ENCODE data around the gene MAP3K14.

The MAP3K14 gene

GRCh38 chr17:45277992-45278391 lies 38.8 kb downstream of the MAP3K14 start:
- H3K36me3 Mint-ChIP-seq, result peaks cover 8% of the 10 kb centered on the region
- no peak for ATAC-seq (ENCODE audit: low read depth)

GRCh38 chr17:45277216-45277849 lies 39.5 kb downstream of the MAP3K14 start:
- H3K4me1 Mint-ChIP-seq, result peaks cover 4% of the 10 kb centered on the region
- H3K27me3 Mint-ChIP-seq, result no peaks in the 10 kb centered on the region
- H3K4me3 Mint-ChIP-seq, result no peak overlapping the region
- H3K9me3 Mint-ChIP-seq, result no peaks in the 10 kb centered on the region
- H3K27ac Mint-ChIP-seq, result peak overlapping the region; percentile 55
- ATAC-seq (ENCODE audit: low read depth) (peak; percentile 100), DNase-seq (ENCODE audit: low spot score in 2 of 2) (peak; percentile 85 to 86)
- H3K36me3 Mint-ChIP-seq, result peaks cover 8% of the 10 kb centered on the region

More at GRCh38 chr17:45277992-45278391, 38.8 kb downstream of the MAP3K14 start:
- no peak for DNase-seq (ENCODE audit: low spot score in 2 of 2)
- no peaks in the 10 kb centered on the region for H3K27me3 Mint-ChIP-seq
- no peaks in the 10 kb centered on the region for H3K9me3 Mint-ChIP-seq
- peak overlapping the region; percentile 55 for H3K27ac Mint-ChIP-seq
- peaks cover 4% of the 10 kb centered on the region for H3K4me1 Mint-ChIP-seq
- no peak overlapping the region for H3K4me3 Mint-ChIP-seq

- H3K27me3 Mint-ChIP-seq, result no peaks in the 10 kb centered on the region
- peaks cover 8% of the 10 kb centered on the region for H3K36me3 Mint-ChIP-seq
- H3K9me3 Mint-ChIP-seq, result no peaks in the 10 kb centered on the region
- ATAC-seq (ENCODE audit: low read depth) (no peak), DNase-seq (ENCODE audit: low spot score in 2 of 2) (no peak)
- H3K4me1 Mint-ChIP-seq, result peaks cover 4% of the 10 kb centered on the region
- no peak overlapping the region for H3K27ac Mint-ChIP-seq
- H3K4me3 Mint-ChIP-seq, result no peak overlapping the region
Measured at GRCh38 chr17:45276031-45276430, 40.8 kb downstream of the MAP3K14 start.

GRCh38 chr17:45274033-45274432 lies 42.8 kb downstream of the MAP3K14 start:
- no peaks in the 10 kb centered on the region for H3K27me3 Mint-ChIP-seq
- no peak overlapping the region for H3K27ac Mint-ChIP-seq
- H3K4me3 Mint-ChIP-seq, result no peak overlapping the region
- DNase-seq (ENCODE audit: low spot score in 2 of 2) (no peak), ATAC-seq (ENCODE audit: low read depth) (no peak)
- H3K36me3 Mint-ChIP-seq, result peaks cover 8% of the 10 kb centered on the region
- H3K9me3 Mint-ChIP-seq, result no peaks in the 10 kb centered on the region
- H3K4me1 Mint-ChIP-seq, result peaks cover 4% of the 10 kb centered on the region

- no peak for ATAC-seq (ENCODE audit: low read depth)
- Mint-ChIP-seq H3K4me1 (peaks cover 4% of the 10 kb centered on the region), H3K9me3 (no peaks in the 10 kb centered on the region), H3K27ac (no peak overlapping the region), H3K4me3 (no peak overlapping the region), H3K27me3 (no peaks in the 10 kb centered on the region), H3K36me3 (peaks cover 9% of the 10 kb centered on the region)
- no peak for DNase-seq (ENCODE audit: low spot score in 2 of 2)
Measured at GRCh38 chr17:45273551-45273957, 43.3 kb downstream of the MAP3K14 start.

- H3K4me1 Mint-ChIP-seq, result no peaks in the 10 kb centered on the region
- ATAC-seq (ENCODE audit: low read depth) (no peak), DNase-seq (ENCODE audit: low spot score in 2 of 2) (no peak)
- no peak overlapping the region for H3K4me3 Mint-ChIP-seq
- H3K36me3 Mint-ChIP-seq, result peaks cover 16% of the 10 kb centered on the region
- H3K27ac Mint-ChIP-seq, result no peak overlapping the region
- no peaks in the 10 kb centered on the region for H3K9me3 Mint-ChIP-seq
- no peaks in the 10 kb centered on the region for H3K27me3 Mint-ChIP-seq
Measured at GRCh38 chr17:45271603-45272002, 45.2 kb downstream of the MAP3K14 start.

- H3K36me3 Mint-ChIP-seq, result peaks cover 16% of the 10 kb centered on the region
- no peak overlapping the region for H3K27ac Mint-ChIP-seq
- peak; percentile 63 for ATAC-seq (ENCODE audit: low read depth)
Measured at GRCh38 chr17:45270828-45271418, 45.9 kb downstream of the MAP3K14 start.

GRCh38 chr17:45269912-45270311 lies 46.9 kb downstream of the MAP3K14 start:
- no peak overlapping the region for H3K4me3 Mint-ChIP-seq
- ATAC-seq (ENCODE audit: low read depth), result no peak
- no peak overlapping the region for H3K27ac Mint-ChIP-seq

More at GRCh38 chr17:45270828-45271418, 45.9 kb downstream of the MAP3K14 start:
- no peaks in the 10 kb centered on the region for H3K4me1 Mint-ChIP-seq
- no peak overlapping the region for H3K4me3 Mint-ChIP-seq
- no peaks in the 10 kb centered on the region for H3K27me3 Mint-ChIP-seq
- peak; percentile 37 to 46 for DNase-seq (ENCODE audit: low spot score in 2 of 2)
- H3K9me3 Mint-ChIP-seq, result no peaks in the 10 kb centered on the region

GRCh38 chr17:45267436-45268055 lies 49.3 kb downstream of the MAP3K14 start:
- no peak for ATAC-seq (ENCODE audit: low read depth)
- Mint-ChIP-seq H3K4me3 (no peak overlapping the region), H3K9me3 (no peaks in the 10 kb centered on the region), H3K27ac (no peak overlapping the region), H3K4me1 (peaks cover 6% of the 10 kb centered on the region), H3K27me3 (no peaks in the 10 kb centered on the region), H3K36me3 (peaks cover 14% of the 10 kb centered on the region)
- DNase-seq (ENCODE audit: low spot score in 2 of 2), result no peak

More at GRCh38 chr17:45269912-45270311, 46.9 kb downstream of the MAP3K14 start:
- Mint-ChIP-seq H3K4me1 (no peaks in the 10 kb centered on the region), H3K9me3 (no peaks in the 10 kb centered on the region), H3K27me3 (no peaks in the 10 kb centered on the region), H3K36me3 (peaks cover 17% of the 10 kb centered on the region)
- DNase-seq (ENCODE audit: low spot score in 2 of 2), result no peak

GRCh38 chr17:45266372-45266926 lies 50.4 kb downstream of the MAP3K14 start:
- ATAC-seq (ENCODE audit: low read depth) (no peak), DNase-seq (ENCODE audit: low spot score in 2 of 2) (no peak)
- Mint-ChIP-seq H3K36me3 (peaks cover 14% of the 10 kb centered on the region), H3K27ac (no peak overlapping the region), H3K9me3 (no peaks in the 10 kb centered on the region), H3K27me3 (no peaks in the 10 kb centered on the region), H3K4me1 (peaks cover 6% of the 10 kb centered on the region), H3K4me3 (no peak overlapping the region)

- Mint-ChIP-seq H3K27ac (no peak overlapping the region), H3K9me3 (no peaks in the 10 kb centered on the region), H3K4me1 (peaks cover 8% of the 10 kb centered on the region), H3K27me3 (no peaks in the 10 kb centered on the region), H3K4me3 (no peak overlapping the region), H3K36me3 (peaks cover 14% of the 10 kb centered on the region)
- ATAC-seq (ENCODE audit: low read depth), result no peak
- no peak for DNase-seq (ENCODE audit: low spot score in 2 of 2)
Measured at GRCh38 chr17:45265821-45266220, 51.0 kb downstream of the MAP3K14 start.

GRCh38 chr17:45264988-45265387 lies 51.8 kb downstream of the MAP3K14 start:
- Mint-ChIP-seq H3K27me3 (no peaks in the 10 kb centered on the region), H3K4me3 (no peak overlapping the region), H3K4me1 (peaks cover 14% of the 10 kb centered on the region), H3K36me3 (peaks cover 14% of the 10 kb centered on the region), H3K9me3 (no peaks in the 10 kb centered on the region), H3K27ac (peak overlapping the region; percentile 5)
- DNase-seq (ENCODE audit: low spot score in 2 of 2), result no peak
- ATAC-seq (ENCODE audit: low read depth), result no peak

- Mint-ChIP-seq H3K36me3 (peaks cover 14% of the 10 kb centered on the region), H3K27me3 (no peaks in the 10 kb centered on the region), H3K4me3 (no peak overlapping the region), H3K4me1 (peaks cover 14% of the 10 kb centered on the region), H3K9me3 (no peaks in the 10 kb centered on the region), H3K27ac (no peak overlapping the region)
- DNase-seq (ENCODE audit: low spot score in 2 of 2) (no peak), ATAC-seq (ENCODE audit: low read depth) (no peak)
Measured at GRCh38 chr17:45264430-45264829, 52.4 kb downstream of the MAP3K14 start.

- Mint-ChIP-seq H3K27ac (peak overlapping the region; percentile 76), H3K27me3 (no peaks in the 10 kb centered on the region), H3K9me3 (no peaks in the 10 kb centered on the region), H3K4me1 (peaks cover 16% of the 10 kb centered on the region), H3K36me3 (peaks cover 12% of the 10 kb centered on the region), H3K4me3 (no peak overlapping the region)
- DNase-seq (ENCODE audit: low spot score in 2 of 2) (no peak), ATAC-seq (ENCODE audit: low read depth) (no peak)
Measured at GRCh38 chr17:45263477-45263860, 53.4 kb downstream of the MAP3K14 start.

Measured in memory B cell (primary cell).